SK-N-DZ (cell line): ENCODE data around the gene NRXN2.

ENCODE experiments used
- DNase-seq: peaks from one replicate; pipeline ENCODE4 v3.0.0-alpha.2; 2015; ENCODE audit warnings: low spot score

The NRXN2 gene

DNA sequence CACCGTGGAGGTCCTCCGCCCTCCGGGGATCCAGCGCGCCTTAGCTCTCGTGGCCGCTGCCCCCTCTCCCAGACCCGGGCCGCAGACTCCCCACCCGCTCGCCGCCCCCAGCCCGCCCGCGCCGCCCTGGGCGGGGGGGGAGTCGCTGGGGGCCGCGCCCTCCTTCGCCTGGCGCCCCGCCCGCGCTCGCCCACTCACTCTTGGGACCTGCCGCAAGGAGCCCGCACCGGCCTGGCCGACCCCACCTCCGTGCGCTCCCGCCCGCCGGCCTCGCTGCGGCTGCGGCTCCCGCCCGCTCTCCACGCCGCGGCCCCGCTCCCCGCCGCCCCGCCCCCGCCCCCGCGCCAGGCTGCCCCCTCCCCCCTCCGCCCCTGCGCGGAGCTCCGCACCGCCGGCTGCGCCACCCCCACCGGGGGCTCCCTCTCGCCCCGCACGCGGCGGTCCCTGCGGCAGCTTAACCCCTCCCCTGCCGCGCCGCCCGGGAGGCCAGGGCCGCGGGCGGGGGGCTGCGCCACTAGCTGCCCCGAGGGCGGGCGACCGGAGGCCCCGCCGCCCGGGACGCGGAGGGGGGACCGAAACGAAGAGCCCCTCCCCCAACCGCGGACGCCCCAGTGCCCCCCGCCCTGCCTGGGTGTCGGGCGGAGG lies 21.7 kb upstream of the NRXN2 start:
- no peak for DNase-seq

- DNase-seq = no peak
Observed at GRCh38 chr11:64743591-64744543, 20.9 kb upstream of the NRXN2 start, which contains the start of gene RASGRP2. Gene RASGRP2, minus strand, starts transcription at chr11:64744142. Its CDS starts 1,276 bp downstream, at chr11:64742866.

- DNase-seq = no peak
Observed at GRCh38 chr11:64742889-64743590, 20.0 kb upstream of the NRXN2 start.

GRCh38 chr11:64742087-64742888 lies 19.3 kb upstream of the NRXN2 start:
- no peak for DNase-seq

DNA sequence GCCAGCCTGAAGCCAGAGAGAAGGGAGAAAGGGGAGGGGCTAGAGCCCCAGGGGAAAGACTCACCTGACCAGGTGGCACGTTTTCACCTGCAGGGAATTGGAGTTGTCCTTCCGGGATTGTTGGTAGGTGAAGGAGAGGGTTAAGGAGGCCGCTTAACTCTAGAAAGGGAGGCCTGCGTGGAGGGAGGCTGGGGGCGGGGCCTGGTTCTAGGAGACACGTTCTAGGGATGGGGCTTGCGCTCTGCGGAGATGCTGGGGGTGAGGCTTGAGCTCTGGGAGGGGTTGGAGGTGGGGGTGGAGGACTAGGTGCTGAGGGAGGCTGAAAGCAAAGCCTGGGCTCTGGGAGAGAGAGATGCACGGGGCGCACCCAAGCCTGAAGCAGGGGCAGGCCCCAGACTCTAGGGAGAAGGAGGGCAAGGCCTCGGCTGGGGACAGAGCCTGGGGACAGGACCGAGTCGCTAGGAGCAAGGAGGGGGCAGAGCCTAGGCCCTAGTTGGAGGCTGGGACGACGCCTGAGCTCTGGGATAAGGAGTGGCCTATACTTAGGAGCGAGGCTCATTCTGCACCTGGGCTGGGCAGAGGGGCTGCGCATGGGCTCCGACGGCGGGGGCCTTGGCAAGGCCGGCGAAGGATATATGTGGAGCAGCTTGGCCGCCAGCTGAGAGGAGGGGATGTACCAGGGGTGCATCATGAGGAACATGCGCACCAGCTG lies 18.5 kb upstream of the NRXN2 start:
- no peak for DNase-seq

GRCh38 chr11:64739871-64740270 lies 16.9 kb upstream of the NRXN2 start:
- DNase-seq = no peak

DNA sequence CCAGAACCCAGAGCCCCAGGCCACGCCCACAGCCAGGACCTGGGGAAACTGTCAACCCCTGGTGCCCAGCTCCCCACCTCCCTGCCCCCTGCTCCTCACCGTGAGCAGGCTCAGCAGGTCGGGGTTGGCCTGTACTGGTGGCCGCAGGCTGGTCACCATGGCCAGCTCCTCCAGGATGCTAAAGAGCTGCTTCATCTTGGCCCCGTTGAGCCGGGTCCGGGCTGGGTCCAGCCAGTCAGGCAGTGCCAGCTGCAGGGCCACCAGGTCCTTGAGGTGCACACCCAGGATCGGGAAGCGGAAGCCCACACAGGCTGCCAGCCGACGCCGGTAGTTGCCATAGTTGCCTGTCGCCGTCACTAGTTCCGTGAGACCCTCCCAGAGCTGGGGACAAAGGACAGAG lies 13.7 kb upstream of the NRXN2 start:
- DNase-seq = no peak

DNA sequence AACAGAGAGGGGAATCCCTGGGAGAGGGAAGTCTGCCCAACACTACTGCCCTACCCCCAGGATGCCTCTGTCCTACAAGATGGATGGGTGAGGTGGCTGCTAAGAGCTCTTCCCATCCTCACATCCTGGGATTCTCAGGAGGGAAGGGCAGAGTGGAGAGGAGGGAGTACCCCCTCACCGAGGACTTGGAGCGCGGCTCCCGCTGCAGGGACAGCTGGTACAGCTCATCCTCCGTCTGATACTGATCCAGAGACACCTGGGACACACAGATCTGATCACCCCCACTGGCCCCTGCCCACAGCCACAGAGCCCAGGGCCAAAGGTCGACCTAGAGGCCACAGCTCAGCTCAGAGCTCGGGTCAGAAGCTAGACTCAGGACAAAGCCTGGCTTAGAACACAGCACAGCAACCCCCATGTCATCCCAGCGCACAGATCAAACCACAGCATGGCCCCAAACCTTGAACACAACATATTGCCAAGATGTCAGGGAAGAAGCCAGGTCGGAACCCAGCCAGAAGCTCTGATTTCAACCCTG lies 12.8 kb upstream of the NRXN2 start:
- no peak for DNase-seq

GRCh38 chr11:64734811-64735724 lies 12.1 kb upstream of the NRXN2 start:
- DNase-seq = no peak

- DNase-seq = no peak
Observed at GRCh38 chr11:64731601-64732000, 8.6 kb upstream of the NRXN2 start.

GRCh38 chr11:64729851-64730382 lies 6.9 kb upstream of the NRXN2 start:
- DNase-seq = peak; percentile 90

DNA sequence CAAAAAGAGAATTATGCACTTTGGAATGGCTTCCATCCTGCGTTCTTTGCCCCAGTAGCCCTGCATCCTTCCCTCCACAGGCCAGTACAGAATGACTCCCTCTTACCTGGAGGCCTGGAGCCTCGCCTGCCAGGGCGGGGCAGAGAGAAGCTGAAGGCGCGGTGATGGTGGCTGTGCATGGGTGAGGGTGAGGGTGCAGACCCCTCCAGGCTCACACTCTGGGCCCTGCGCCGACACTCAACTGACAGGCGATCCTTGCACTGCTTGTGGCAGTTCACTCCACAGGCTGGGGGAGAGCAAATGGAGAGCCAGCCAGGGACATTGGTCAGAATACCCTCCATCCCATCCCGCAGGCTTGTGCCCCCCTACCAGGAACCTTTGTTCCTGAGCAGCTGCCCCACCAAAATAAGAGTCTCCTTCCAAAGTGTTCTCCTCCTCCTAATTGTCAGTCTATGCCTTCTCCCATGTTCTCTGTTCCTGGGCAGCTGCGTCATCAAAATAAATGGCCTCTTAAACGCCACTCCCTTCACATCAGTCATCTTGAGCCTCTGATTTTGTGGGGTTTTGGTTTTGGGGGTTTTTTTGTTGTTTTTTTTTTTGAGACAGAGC lies 5.9 kb upstream of the NRXN2 start:
- DNase-seq = no peak

- DNase-seq = no peak
Observed at GRCh38 chr11:64726867-64727530, 4.0 kb upstream of the NRXN2 start.

DNA sequence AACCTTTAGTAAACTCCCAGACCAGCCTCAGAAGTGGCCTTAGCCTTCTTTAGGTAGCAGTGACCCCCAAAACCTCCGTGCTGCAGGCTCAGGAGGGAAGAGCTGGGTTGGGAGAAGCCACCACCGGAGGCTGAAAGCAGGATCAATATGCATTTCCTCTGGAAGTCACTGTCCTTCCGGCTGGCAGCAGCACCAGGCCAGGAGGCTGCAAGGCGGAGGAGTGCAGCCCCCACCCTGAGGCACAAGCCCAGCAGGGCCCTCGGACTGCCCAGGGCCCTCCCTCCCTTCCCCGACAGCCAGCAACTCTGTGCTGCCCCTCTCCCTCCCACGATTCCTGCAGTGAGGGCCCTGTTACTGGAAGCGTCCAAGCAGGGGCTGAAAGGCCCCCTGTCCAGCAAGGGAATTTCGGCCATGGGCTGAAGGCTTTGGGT lies 3.2 kb upstream of the NRXN2 start:
- peak; percentile 58 for DNase-seq

GRCh38 chr11:64724863-64725532 lies 2.0 kb upstream of the NRXN2 start:
- DNase-seq = no peak

GRCh38 chr11:64723907-64724862 lies 1.2 kb upstream of the NRXN2 start:
- DNase-seq = no peak
